ENCODE results near the gene ZNF831.
A peak's percentile ranks its signal among the peaks of the same experiment; 100 is the strongest.

ZNF831 gene

DNA sequence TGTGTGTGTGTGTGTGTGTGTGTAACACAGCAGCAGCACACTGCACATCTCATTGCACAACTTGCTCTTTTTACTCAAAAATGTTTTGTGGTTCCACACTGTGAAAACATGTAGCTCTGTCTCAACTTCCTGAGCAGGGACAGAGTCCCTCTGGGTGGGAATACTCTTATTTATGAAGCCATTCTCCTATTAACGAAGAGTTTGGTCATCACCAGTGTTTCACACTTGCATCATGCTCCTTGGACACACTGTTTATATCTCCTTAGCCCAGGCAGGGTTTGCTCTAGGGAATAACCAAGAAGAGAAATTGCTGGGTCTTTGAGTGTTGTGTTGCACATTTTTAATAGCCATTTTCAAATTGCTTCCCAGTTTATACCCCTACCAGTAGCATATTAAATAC is 53.6 kb downstream of the ZNF831 start:
- no peak for DNase-seq

DNA sequence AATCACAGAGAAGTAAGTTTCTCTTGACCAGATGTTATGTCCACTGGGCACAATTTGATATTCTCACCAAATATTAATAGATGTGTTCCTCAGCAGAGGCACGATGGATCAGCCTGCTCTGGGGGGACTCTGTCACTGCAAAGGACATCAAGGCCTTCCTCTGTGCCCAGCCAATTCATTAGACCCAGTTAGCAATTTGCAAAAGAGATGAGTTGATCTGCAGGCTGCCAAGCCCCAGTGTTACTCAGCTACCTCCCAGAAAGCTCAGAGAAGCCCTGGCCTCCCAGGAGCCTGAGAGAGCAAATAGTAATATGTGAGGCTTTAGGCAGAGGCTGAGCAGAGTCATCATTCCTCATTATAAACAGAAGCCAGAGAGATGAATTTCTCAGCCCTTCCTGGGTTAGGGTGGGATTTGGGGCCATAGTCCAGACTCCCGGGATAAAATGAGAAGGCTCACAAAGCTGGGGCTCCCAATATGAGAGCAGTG is 54.2 kb downstream of the ZNF831 start:
- no peak for DNase-seq

DNA sequence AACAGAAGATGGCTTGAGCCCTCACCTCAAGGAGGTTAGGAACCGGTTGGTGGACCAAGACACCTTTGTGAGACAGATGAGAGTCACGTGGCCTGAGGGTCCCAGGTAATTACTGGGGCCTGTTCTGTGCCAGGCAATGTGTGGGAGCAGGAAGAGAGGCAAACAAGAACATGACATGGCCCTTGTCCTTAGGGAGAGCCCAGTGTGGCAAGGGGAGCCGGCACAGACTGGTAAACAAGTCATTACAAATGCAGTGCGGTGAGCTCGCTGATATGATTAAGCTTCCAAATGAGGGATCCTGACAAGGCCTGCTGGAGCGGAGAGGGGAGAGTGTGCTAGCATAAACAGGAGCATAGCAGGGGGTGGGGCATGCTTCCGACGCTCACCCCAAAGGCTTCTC is 55.6 kb downstream of the ZNF831 start:
- DNase-seq = no peak

DNA sequence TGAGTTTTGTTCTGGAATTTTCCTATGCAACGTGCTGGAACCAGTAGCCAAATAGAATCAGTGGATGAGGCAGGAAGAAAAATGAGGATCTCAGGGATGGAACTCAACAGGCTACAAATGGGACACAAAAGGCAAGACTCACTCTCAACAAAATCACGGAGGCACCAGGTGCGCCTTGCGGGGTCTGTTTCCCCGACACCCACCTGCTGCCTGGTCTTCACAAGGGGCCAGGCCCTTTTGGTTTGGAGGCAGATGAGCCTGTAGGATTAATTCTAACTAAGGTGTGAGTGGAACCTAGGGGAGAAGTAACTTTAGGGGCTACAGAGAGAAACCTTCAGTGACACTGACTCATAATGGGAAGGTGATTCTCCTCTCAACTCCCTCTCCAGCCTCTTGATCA is 56.5 kb downstream of the ZNF831 start:
- DNase-seq = no peak

DNA sequence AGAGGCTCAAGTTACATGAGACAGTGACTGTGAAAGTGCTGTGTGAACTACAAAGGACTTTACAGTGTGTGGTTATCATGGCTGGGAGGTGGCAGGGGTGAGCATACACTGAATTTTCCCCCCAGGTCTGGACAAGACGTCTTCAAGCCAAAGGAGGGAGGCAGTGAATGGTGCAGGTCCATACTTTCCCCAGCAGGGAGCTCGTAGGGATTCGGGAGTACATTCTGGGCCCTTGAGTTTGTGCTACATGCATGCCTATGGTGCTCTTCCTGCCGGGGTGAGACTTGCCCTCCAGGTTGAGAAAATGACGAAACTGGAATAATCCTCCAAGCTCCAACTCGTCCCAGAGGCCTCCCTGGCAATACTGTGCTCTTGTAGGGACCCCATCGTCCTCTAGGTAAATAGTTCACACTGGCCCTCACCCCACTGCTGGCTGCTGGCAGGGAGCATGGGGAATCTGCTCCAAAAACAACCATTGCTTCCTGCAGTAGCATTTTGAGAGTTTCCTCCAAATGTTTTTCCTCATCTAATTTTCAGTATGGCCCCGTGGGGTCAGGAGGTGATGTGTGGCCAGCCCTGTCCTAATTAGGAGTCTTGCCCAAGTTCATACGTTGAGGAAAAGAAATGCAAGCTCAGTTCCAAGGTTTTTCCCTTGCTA is 57.6 kb downstream of the ZNF831 start:
- DNase-seq = no peak

DNA sequence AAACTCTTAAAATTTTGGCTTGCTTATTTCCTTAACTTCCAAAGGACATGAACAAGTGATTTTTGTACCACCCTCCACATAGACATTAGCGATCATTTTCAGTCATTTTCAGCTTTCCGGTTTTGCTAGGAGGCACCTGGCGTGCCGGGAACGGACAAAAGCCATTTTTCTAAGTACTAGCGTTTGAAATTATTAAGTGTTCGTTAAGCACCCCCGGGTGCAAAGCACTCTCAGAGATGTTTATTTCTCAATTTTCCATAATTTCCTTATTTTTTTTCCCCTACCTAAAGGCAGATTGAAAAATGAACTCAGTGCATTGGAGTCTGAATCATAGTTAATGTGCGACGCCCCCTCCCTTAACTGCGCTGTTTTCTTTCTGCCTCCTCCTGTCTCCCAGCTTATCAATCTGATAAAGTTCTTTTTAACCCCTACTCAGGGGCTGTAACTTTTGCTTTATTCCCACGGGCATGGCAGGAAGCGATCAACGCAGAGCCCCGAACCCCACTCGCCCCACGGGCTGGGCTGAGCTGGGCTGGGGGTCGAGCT is 58.2 kb downstream of the ZNF831 start:
- no peak for DNase-seq

DNA sequence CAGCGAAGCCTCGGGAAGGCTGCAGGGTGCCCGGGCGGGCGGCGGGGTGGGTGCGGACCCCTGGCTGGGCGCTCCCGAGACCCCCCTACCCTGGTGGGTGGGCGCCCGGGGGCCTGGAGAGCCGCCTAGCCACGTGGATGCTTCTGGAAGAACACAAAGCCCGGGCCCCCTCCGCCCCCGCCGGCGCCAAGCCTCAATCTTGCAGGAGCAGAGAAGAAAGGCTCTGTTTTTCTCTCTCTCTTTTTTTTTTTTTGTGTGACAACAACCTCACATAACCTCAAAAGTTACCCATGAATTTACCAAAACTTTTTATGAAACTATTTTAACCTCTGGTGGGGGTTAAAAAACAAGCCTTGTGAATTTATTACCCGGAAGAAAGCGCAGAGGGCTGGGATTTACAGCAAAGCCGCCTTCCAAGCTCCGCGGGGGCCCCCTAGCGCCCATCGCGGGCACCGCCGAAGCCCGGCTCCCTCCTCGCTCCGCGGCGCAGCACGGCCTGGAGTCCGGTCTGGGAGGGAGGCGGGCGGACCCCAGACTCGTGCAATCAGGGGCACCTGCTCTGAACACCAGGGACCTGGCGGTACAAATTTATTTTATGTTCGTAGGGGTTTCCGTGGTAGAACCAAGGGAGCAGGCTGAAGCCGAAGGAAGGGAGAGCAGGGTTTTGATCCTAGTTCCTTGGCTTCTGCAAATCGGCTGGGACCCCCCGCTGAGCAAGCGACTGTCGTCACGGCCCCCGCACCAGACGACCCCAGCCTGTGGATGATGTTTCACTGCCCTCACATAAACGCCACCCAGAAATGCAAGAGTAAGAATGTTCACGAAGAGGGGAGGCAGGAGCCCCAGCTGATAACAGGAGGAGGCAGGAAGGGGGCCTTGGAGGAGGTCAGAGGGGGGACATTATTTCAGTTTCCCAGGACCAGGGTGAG is 58.9 kb downstream of the ZNF831 start:
- DNase-seq = peak; percentile 74

DNA sequence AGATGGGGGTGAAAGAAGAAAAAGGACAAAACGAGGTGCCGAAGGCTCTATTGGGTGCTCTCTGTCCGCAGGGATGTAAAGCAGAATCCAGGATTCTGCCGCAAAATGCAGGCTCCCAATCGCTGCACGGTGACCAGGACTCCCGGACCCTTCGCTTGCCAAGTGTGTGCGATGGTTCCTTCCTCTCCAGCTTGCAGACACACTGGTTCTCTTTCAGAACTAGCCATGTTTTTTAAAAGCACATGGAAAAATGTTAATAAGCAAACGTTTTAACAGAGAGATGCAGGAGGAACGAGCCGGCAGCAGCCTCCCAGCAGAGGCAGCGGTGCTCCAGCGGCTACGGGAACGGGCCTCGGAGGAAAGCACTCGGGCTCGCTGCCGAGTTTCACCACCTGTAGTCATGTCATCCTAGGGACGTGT is 59.6 kb downstream of the ZNF831 start:
- no peak for DNase-seq

DNA sequence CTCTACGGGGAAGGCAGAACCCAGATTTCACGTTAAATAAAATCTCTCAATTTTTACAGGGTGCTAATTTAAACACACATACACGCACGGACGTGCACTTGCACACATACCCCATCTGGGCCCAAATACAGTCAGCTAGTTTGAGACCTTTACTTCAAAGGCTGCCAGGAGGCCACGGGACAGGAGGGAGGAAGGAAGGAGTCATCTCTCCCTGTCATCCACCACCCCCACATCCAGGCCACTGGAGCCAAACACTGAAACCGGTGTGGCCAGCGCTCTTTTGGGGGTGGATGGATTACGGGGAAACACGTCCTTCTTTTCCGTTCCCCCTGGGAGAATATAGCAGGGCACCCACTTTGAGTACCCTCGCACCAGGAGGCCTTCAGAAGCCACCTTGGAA is 60.1 kb downstream of the ZNF831 start:
- no peak for DNase-seq

DNA sequence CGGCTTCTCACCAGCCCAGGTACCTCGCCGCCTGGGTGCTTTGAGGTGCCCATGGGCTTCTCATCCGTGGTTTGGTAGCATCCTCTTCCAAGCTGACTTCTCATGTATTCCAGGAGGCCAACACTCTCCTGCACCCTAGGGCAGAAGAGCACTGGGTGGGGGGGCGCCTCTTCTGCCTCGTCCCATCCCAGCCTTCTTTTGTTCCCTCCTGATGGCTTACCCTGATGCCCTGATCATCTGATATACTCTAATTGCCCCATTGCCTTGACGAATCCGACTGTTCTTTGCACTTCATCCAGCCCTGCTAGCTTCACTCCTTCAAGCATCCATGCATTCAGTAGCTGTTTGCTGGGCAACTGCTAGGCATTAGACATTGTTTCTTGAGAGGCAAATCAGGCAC is 60.6 kb downstream of the ZNF831 start:
- no peak for DNase-seq

DNA sequence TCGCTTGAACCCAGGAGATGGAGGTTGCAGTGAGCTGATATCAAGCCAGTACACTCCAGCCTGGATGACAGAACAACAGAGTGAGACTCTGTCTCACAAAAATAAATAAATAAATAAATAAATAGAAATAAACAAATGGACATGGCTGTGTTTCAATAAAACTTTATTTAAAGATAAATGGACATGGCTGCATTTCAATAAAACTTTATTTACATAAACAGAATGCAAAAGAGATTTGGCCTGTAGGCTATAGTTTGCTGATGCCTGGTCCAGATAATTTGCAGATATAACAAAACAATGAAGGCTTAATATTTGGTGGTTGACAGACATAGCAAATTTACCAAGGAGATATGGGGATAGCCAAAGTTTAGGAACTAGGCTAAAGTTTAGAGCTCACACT is 66.8 kb downstream of the ZNF831 start:
- DNase-seq = no peak

DNA sequence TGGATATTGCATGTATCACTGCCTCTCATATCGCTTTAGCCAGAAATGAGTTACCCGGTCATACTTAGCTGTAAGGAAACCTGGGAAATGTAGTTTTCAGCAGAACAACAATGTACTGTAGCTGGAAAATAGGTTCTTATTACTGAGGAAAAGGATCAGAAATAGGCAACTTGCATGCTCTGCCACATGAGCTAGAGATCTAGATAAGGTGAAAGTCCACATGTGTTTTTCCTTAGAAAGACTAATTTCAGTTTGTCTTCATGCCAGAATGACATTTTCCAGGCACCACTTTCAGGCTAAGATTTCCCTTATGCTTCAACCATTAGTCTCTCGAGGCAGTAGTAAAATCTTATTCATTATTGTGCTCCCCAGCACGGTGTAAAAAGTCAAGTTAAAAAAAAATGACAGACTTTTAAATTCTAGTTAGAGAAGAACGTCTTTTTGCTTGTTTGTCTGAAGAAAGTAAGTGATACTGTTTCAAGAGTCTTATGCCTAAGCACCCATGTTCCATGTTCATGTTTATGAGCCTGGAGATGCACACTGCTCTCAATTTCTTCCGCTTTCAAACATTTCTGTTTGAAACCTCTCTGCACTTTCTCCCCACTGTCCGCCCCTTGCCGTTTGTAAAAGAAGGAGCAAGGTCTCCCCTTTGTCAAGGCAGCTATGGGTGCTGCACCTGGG is 67.6 kb downstream of the ZNF831 start:
- DNase-seq = no peak

DNA sequence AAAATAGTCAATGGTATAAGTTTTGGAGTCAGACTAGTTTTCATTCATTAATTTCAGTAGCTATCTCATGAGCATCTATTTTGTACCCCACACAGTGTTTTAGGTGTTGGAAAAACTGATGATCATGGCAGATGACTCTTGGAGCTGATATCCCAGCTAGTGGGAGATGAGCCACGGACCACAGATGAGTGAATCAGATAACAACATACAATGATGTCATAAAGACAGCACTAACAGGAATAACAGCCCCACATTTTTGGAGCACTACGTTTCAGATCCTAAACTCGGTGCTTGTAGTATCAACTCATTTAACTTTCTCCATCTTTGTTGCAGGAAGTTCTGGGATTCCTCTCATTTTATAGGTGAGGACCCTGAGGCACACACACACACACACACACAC is 69.0 kb downstream of the ZNF831 start:
- no peak for DNase-seq

DNA sequence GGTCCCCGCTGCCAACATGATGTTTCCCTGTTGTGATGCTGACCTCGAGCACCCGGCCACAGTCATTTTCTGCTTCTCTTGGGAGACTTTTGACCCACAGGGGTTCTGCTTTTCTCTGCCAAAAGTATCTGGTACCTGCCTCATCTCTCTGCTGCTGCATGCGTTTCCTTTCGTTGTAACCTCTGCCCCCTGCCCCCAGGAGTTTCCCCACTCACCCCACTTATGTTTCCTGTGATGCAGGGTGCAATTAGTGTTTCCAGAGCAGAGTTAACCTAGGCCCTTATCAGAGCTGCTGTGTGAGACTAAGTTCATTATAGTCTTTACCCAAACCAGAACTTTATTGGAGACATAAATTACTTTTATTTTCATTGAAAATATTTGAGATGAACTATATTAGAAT is 71.6 kb downstream of the ZNF831 start:
- no peak for DNase-seq

DNA sequence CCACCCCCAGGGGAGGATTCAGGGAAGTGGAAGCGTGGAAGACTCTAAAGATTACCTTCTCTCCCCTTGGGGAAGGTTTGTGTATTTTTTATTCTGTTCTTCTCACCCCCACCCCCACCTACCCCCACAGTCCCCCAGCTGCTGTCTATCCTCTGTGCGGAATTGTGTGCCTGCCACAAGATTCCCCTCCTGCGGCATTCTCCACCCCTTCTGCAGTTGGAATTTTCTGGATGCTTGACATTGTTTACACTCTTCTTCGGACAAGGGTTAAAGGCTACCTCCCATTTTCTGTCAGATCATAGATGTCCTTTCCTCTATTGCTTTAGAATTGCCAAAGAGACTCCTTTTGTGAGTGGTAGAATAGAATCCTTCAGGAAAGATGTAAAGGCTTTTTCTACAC is 76.4 kb downstream of the ZNF831 start:
- no peak for DNase-seq

DNA sequence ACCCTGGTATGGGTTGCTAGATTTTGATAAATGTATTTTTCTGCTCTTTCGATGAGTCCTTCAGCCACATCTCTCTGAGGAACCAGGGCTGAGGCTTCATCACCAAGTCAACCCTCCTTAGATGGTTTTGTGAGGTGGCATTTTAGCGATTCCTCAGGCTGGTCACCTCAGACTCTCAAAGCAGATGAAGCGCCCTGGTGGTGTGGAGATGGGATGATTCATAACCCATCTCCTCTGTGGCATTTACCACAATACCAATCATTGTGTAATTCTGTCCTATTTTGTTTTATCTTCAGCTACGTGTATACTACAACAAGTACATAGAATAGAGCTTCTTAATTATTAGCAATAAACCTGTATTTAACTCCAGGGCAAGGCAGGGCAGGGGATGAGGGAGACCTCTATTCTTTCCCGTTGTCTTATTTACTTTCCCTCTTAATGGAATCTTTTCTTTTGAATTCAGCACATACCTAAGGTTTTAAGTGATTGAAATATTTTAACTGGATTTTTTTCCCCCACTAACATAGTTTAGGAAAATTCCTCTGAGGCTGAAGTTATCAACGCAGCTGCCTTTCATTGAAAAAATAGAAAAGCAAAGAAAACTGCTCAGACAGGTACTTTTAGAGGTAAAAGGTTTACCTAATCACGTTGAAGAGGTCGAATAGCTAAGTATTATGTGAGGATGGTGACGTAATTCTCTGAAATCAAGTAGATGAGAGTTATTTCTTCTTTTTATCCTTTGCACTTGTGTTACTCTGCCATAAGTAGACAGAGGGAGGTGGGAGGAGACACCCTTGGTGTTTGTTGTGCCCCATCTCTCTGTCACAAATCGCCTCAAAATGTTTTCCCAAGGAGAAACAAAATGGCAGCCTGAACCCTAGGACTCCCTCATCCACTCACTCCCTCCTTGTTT is 79.3 kb downstream of the ZNF831 start:
- DNase-seq = peak in 1 of 2 experiments; percentile 12

DNA sequence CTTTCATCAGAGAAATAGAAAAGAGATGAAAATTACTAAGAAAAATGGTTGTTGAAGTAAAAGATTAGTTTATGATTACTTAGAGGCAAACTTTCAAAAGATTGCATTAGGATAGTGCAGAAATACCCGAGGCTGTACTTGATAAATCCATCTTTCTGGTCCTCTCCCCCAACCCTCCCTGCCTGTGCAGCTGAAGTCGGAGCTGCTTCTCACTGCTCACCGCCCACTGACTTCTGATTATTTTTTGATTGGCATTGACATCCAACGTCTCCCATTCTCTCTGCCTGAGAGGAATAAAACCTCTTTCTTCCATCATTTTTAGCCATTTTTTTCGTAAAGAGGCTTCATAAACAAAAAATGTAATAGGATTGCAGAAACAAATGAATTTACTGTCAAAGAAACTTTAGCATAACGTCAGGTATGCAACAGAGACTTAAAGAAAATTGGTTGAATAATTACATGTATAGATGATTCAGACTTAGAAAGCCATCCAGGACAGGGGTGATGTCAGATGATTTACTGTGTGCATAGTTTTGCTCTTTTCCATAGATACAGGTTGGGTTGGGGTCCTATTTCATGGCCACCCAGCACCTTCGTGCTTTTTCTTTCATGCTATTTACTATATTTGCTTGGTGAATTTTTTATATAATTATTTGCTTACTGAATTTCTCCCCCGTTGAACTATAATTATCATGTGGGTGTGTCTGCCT is 83.2 kb downstream of the ZNF831 start:
- no peak for DNase-seq

DNA sequence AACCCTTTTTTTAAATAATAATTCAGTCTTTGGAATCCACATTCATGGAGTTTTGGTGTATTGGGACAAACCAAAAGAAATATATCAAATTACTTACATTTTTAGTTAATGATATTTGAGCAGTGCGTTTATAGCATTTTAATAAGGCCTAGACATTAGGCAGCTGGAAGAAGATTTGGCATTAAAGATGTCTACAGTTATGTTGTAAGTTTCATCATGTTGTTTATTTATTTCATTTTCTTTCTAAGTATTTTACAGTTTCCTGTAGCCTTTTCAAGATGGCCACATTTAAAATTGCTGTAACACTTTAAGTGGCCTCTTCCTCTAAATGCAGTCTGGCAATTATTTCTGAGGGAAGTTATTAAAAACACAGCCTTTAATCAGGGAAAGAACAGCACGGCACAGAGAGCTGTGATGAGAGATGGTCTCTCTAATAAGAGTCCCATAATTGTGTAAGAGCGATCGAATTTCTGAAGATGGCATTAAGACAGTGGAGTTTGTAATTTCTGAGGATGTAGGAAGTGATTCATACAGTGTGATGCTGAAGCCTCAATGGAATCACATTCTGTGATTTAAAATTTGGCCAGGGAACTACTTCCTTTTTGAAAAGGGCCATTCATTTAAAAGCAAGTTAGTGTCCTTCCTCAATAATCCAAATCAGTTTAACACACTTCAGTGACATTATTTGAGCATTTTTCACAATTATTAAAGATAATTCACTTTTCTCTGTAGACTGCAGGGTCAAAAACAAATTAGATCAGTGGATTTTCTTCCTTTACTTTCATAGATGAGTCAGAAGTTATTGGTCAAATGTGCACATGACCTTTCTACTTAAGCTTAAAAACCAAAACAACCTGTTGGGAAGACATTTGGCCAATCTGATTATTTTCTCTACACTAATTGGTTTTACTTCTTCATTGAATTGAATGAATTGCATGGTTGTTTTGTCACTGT is 84.4 kb downstream of the ZNF831 start:
- no peak for DNase-seq

DNA sequence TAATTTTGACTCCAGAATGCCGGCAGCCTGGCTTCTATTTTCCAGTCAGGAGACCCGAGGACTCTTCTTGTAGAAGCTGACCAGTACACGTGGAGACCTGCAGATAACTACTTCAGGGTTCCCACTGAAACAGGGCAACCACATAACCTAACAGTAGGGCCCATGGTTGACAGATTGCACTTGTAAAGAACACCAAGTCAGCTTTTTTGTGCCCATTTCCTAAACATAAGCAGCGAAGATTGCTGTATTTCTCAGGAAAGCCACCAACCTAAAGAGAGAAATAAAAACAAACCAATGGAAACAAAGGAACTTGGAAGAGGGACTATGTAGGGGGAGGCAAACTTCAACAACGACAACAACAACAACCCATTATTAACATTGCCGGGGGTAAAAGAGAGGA is 86.7 kb downstream of the ZNF831 start:
- DNase-seq = no peak

DNA sequence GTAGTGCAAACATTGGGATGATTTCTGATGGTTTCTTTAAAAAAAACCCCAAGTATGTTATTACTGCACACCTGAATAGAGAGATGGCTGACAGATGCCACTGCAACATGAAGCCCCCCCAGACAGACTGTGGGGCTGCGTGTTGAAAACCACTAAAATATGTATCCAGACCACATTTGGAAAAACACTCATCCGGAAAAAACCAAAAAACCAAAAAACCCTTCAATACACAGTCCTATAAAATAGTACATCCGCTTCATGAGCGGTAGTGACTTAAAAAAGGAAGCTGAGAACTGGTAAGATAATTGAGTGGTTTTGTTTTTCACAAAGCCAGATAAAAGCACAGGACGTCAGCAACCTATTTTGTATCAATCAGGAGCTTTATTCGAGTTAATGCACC is 89.7 kb downstream of the ZNF831 start:
- DNase-seq = no peak
